OCI-LY3 (cell line): ENCODE data around the gene KCTD5.

Experiments used
- H2AFZ ChIP-seq: fragments of 200-600, 300-600 bp; shearing (Covaris generic); 2 replicates; pipeline ENCODE4 v1.6.0; 2014; ENCODE audit warnings: antibody characterized with exemption, low read depth, low read length
- H3K27ac ChIP-seq: fragments of 200-600, 300-600 bp; sonication (generic); 2 replicates; pipeline ENCODE4 v1.5.1; 2014; ENCODE audit warnings: mild to moderate bottlenecking, low read length, moderate library complexity, mixed read lengths
- H3K27me3 ChIP-seq: fragments of 200-600, 300-600 bp; sonication (generic); 2 replicates; pipeline ENCODE4 v1.6.1; 2014; ENCODE audit warnings: low read depth, low read length, mixed read lengths
- H3K36me3 ChIP-seq: fragments of 200-600, 300-600 bp; sonication (generic); replicated peaks from 2 replicates; pipeline ENCODE3; 2014; ENCODE audit warnings: low read depth, low read length, mixed read lengths
- H3K4me1 ChIP-seq: fragments of 300-600, 200-600 bp; sonication (generic); 2 replicates; pipeline ENCODE4 v1.6.1; 2014; ENCODE audit warnings: low read length, mixed read lengths
- H3K4me2 ChIP-seq: fragments of 200-600, 300-600 bp; sonication (generic); 2 replicates; pipeline ENCODE4 v1.6.1; 2014; ENCODE audit warnings: low read length, mixed read lengths
- H3K4me3 ChIP-seq: fragments of 300-600, 200-600 bp; sonication (generic); 2 replicates; pipeline ENCODE4 v1.5.1; 2014; ENCODE audit warnings: antibody characterized with exemption, mild to moderate bottlenecking, low read length, moderate library complexity
- H3K79me2 ChIP-seq: fragments of 300-600, 200-600 bp; shearing (Covaris generic); 2 replicates; pipeline ENCODE4 v1.6.1; 2014; ENCODE audit warnings: mild to moderate bottlenecking, low read length, mixed read lengths
- H3K9ac ChIP-seq: fragments of 300-600, 200-600 bp; shearing (Covaris generic); 2 replicates; pipeline ENCODE4 v1.6.0; 2014; ENCODE audit warnings: mild to moderate bottlenecking, low read length, moderate library complexity
- H3K9me3 ChIP-seq: fragments of 200-600, 300-600 bp; shearing (Covaris generic); 2 replicates; pipeline ENCODE4 v1.6.1; 2014; ENCODE audit warnings: low read length, mixed read lengths; ENCODE audit not compliant: insufficient read depth
- H4K20me1 ChIP-seq: fragments of 200-600, 300-600 bp; sonication (generic); 2 replicates; pipeline ENCODE4 v1.6.1; 2016; ENCODE audit warnings: low read length, mixed read lengths; ENCODE audit not compliant: insufficient read depth
- CTCF ChIP-seq: fragments of 200-600, 300-600 bp; sonication (generic); IDR thresholded peaks from 2 replicates; pipeline ENCODE4 v1.5.1; 2014; ENCODE audit warnings: antibody characterized with exemption, low read length, low read depth
- EZH2phosphoT487 ChIP-seq: fragments of 200-600 bp; shearing (Covaris generic); IDR thresholded peaks from 2 replicates; pipeline ENCODE4 v1.6.1; 2018; ENCODE audit warnings: antibody characterized with exemption, mixed run types, low read depth

Gene KCTD5

GRCh38 chr16:2752850-2753732 is 70.8 kb downstream of the KCTD5 start:
- peaks cover 76% of the 10 kb centered on the region for H3K79me2 ChIP-seq
- H3K36me3 ChIP-seq, result peaks cover 57% of the 10 kb centered on the region
- H3K4me2 ChIP-seq, result peak overlapping the region; percentile 99
- H3K27me3 ChIP-seq, result no peaks in the 10 kb centered on the region
- peak overlapping the region; percentile 92 for H3K27ac ChIP-seq
- H3K9ac ChIP-seq, result peak overlapping the region; percentile 98
- H2AFZ ChIP-seq, result no peak overlapping the region
- H4K20me1 ChIP-seq, result peaks cover 51% of the 10 kb centered on the region
- peak overlapping the region; percentile 99 for H3K4me3 ChIP-seq
- H3K9me3 ChIP-seq, result no peaks in the 10 kb centered on the region
- TF ChIP-seq EZH2phosphoT487, result no peak
- no peak for TF ChIP-seq CTCF
- peaks cover 37% of the 10 kb centered on the region for H3K4me1 ChIP-seq

- Histone ChIP-seq H3K79me2 (peaks cover 82% of the 10 kb centered on the region), H3K4me3 (peak overlapping the region; percentile 99), H3K4me1 (peaks cover 37% of the 10 kb centered on the region), H3K9me3 (no peaks in the 10 kb centered on the region), H3K4me2 (peak overlapping the region; percentile 99), H2AFZ (no peak overlapping the region), H3K27ac (peak overlapping the region; percentile 92), H3K27me3 (no peaks in the 10 kb centered on the region), H4K20me1 (peaks cover 55% of the 10 kb centered on the region), H3K9ac (peak overlapping the region; percentile 98), H3K36me3 (peaks cover 62% of the 10 kb centered on the region)
- TF ChIP-seq EZH2phosphoT487 (no peak), CTCF (no peak)
Measured at GRCh38 chr16:2753733-2754020, 71.4 kb downstream of the KCTD5 start.

GRCh38 chr16:2755158-2755557 is 72.8 kb downstream of the KCTD5 start:
- Histone ChIP-seq H3K4me2 (peak overlapping the region; percentile 99), H3K9ac (peak overlapping the region; percentile 23; the same call in 1 of the 2 replicates), H3K27ac (no peak overlapping the region), H3K9me3 (no peaks in the 10 kb centered on the region), H3K79me2 (peaks cover 92% of the 10 kb centered on the region), H2AFZ (no peak overlapping the region), H3K4me1 (peaks cover 37% of the 10 kb centered on the region), H3K4me3 (peak overlapping the region; percentile 99), H3K27me3 (no peaks in the 10 kb centered on the region), H3K36me3 (peaks cover 69% of the 10 kb centered on the region), H4K20me1 (peaks cover 65% of the 10 kb centered on the region)
- TF ChIP-seq CTCF (no peak), EZH2phosphoT487 (no peak)

GRCh38 chr16:2756288-2757015 is 74.1 kb downstream of the KCTD5 start:
- TF ChIP-seq CTCF (no peak), EZH2phosphoT487 (no peak)
- Histone ChIP-seq H4K20me1 (peaks cover 78% of the 10 kb centered on the region), H3K79me2 (peaks cover 92% of the 10 kb centered on the region), H3K4me3 (no peak overlapping the region), H2AFZ (no peak overlapping the region), H3K9me3 (no peaks in the 10 kb centered on the region), H3K36me3 (peaks cover 79% of the 10 kb centered on the region), H3K27me3 (no peaks in the 10 kb centered on the region), H3K9ac (no peak overlapping the region), H3K27ac (no peak overlapping the region), H3K4me1 (peaks cover 28% of the 10 kb centered on the region), H3K4me2 (no peak overlapping the region)
